Upper lobe of left lung (tissue), 6 donors: ENCODE data around the gene FBXO9. TPM values are rescaled to one million over a fixed set of nuclear protein-coding genes. Genes with fewer than 3 reads are reported as not detected.

Source experiments
- ATAC-seq, 2 donors: fragments of 200-7000 bp; cut with Tn5 transposase; one replicate each; pipeline ENCODE4 v1.9.1; 2022; ENCODE audit warnings: mild to moderate bottlenecking in 2 of 2, moderate library complexity in 2 of 2; ENCODE audit not compliant: low FRiP score in 2 of 2
- DNase-seq, 2 donors: peaks; one replicate each; pipeline ENCODE4 v3.0.0-alpha.2; 2019 to 2020
- H3K27ac ChIP-seq, 4 donors: fragments of 200-600 bp; sonication (generic); one replicate each; pipeline ENCODE4 v1.5.1; 2016 to 2019
- H3K27me3 ChIP-seq, 4 donors: fragments of 200-600 bp; sonication (generic); one replicate each; pipeline ENCODE4 v1.5.1; 2017 to 2019
- H3K36me3 ChIP-seq, 4 donors: fragments of 200-600 bp; sonication (generic); one replicate each; pipeline ENCODE4 v1.5.1; 2016 to 2019
- H3K4me1 ChIP-seq, 4 donors: fragments of 200-600 bp; sonication (generic); one replicate each; pipeline ENCODE4 v1.5.1; 2018 to 2019
- H3K4me3 ChIP-seq, 4 donors: fragments of 200-600 bp; sonication (generic); one replicate each; pipeline ENCODE4 v1.5.1; 2017 to 2019; ENCODE audit warnings: mild to moderate bottlenecking in 2 of 4, moderate library complexity in 1 of 4
- H3K9me3 ChIP-seq, 4 donors: fragments of 200-600 bp; sonication (generic); one replicate each; pipeline ENCODE4 v1.5.1; 2018 to 2019
- EP300 ChIP-seq, 4 donors: sonication (generic); formaldehyde crosslinking; IDR thresholded peaks; one replicate each; pipeline ENCODE4 v1.5.1; 2017; ENCODE audit warnings: antibody characterized with exemption in 4 of 4, control low read depth in 2 of 4
- POLR2A ChIP-seq, 4 donors: fragments of 450-650 bp; IDR thresholded peaks; one replicate each; pipeline ENCODE4 v1.5.1; 2016 to 2017; ENCODE audit warnings: antibody characterized with exemption in 4 of 4, mild to moderate bottlenecking in 2 of 4
- POLR2AphosphoS5 ChIP-seq, 2 donors: sonication (generic); formaldehyde crosslinking; IDR thresholded peaks; one replicate each; pipeline ENCODE4 v1.5.1; 2017; ENCODE audit warnings: antibody characterized with exemption in 2 of 2
- WGBS, 2 donors: methylation state at CpG; one replicate each; pipeline ENCODE4 v1.1.5; 2017 to 2018; 5-methylcytosine and 5-hydroxymethylcytosine counted together
- total RNA-seq, 6 donors: library from RNA; depleted of rRNA in 4 of 6; stranded (reverse); fragments of >200 nt in 4 of 6; gene quantifications; one replicate each; pipeline versions ENCODE4 v1.1.0 to v1.2.1, GENCODE V29; 2016 to 2021
- TF ChIP-seq, protein P1 (sequence below), 6 experiments: fragments of 450-650 bp in 4 of 6; fragments of 200-600 bp in 2 of 6; sonication (generic) in 2 of 6; IDR thresholded peaks; one replicate each; pipeline ENCODE4 v1.5.1; 2016 to 2019; ENCODE audit warnings: antibody characterized with exemption in 6 of 6
- donor health status: DM: no; HTN: no; CAD: no; lungs with moderate emphysema.
- donor health status: DM: no; HTN: yes; CAD: no; lungs with severe emphysema.

Gene FBXO9
- total RNA-seq, 6 donors from 2014 or later, result 56.2 to 98.5 (median 83.0) TPM

DNA sequence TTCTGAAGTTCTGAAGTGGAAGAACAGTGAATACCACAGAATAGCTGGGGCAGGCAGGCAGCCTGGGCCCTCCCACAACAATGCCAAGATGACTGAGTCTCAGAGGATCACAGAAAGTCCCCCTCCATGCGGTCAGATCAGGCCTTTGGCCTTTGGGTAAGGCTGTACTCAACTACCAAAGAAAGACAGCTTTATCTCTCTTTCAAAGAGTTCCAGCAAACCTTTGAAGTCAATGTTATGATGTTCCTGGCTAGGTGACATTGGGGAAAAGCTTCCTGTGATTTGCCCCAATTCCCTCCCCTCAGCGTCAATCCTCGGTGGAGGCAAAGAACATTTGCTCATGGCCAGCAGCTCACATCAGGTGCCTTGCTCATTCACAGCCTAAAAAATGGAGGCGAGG is 10.7 kb upstream of the FBXO9 start:
- ATAC-seq, result no peak

DNA sequence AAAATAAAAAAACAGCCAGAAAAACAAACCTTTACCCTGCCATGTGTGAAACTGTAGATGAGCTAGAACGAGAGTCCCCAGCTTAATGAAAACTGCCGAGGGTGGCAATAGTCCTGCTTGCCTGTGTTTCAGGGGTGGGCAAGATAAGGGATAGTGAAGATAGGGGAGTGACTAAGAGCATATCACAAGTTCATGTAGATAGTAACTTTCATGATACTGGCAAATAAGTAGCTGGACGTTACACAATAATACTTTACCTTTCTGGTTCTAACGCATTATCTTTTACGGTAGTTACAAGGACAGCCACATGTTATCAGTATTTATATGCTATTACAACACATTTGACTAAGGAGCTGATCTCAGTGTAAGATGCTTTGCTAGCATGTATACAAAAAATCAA is 9.3 kb upstream of the FBXO9 start:
- Histone ChIP-seq H3K4me3 (no peak overlapping the region), H3K27me3 (no peaks in the 10 kb centered on the region), H3K4me1 (peaks cover 26 to 44% (median 30%) of the 10 kb centered on the region in 4 donors), H3K9me3 (no peaks in the 10 kb centered on the region), H3K36me3 (no peaks in the 10 kb centered on the region), H3K27ac (peak overlapping the region in 2 of 4 donors; percentile 9 to 20)
- 41 to 48% methylated on average over 5 of the region's 5 CpGs for WGBS, 2 donors
- no peak for ATAC-seq
- TF ChIP-seq POLR2A (IDR thresholded peaks at IDR 0.05) (no peak), EP300 (IDR thresholded peaks at IDR 0.05) (no peak), POLR2AphosphoS5 (IDR thresholded peaks at IDR 0.05) (no peak)
- TF ChIP-seq, protein P1, sequence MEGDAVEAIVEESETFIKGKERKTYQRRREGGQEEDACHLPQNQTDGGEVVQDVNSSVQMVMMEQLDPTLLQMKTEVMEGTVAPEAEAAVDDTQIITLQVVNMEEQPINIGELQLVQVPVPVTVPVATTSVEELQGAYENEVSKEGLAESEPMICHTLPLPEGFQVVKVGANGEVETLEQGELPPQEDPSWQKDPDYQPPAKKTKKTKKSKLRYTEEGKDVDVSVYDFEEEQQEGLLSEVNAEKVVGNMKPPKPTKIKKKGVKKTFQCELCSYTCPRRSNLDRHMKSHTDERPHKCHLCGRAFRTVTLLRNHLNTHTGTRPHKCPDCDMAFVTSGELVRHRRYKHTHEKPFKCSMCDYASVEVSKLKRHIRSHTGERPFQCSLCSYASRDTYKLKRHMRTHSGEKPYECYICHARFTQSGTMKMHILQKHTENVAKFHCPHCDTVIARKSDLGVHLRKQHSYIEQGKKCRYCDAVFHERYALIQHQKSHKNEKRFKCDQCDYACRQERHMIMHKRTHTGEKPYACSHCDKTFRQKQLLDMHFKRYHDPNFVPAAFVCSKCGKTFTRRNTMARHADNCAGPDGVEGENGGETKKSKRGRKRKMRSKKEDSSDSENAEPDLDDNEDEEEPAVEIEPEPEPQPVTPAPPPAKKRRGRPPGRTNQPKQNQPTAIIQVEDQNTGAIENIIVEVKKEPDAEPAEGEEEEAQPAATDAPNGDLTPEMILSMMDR (IDR thresholded peaks at IDR 0.05), result no peak
- no peak for DNase-seq

More for the DNA sequence above, 10.7 kb upstream of the FBXO9 start:
- Histone ChIP-seq H3K4me1 (peaks cover 17 to 31% (median 20%) of the 10 kb centered on the region in 4 donors), H3K27ac (no peak overlapping the region), H3K27me3 (no peaks in the 10 kb centered on the region), H3K36me3 (no peaks in the 10 kb centered on the region), H3K4me3 (no peak overlapping the region), H3K9me3 (no peaks in the 10 kb centered on the region)
- 85 to 91% methylated on average over 4 of the region's 4 CpGs for whole genome bisulfite sequencing, 2 donors
- no peak for DNase-seq
- TF ChIP-seq, protein P1 (IDR thresholded peaks at IDR 0.05), result no peak
- no peak for TF ChIP-seq POLR2A (IDR thresholded peaks at IDR 0.05)
- no peak for TF ChIP-seq EP300 (IDR thresholded peaks at IDR 0.05)
- TF ChIP-seq POLR2AphosphoS5 (IDR thresholded peaks at IDR 0.05), result no peak

DNA sequence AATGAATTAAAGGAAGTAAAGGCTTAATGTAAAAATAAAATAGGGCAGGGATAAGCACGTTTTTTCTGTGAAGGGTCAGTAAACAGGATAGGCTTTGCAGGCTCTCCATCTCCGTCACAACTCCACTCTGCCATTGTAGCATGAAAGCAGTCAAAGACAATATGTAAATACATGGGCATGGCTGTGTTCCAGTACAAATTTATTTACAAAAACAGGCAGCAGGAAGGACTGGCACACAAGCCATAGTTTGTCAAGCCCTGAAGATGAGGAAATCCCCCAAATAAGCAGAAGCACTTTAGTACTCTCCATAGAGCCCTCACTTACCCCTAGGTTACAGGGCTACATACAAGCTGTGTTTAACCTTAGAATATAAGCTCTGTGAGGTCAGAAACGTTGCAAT is 8.9 kb upstream of the FBXO9 start:
- no peaks in the 10 kb centered on the region for H3K36me3 ChIP-seq
- H3K4me3 ChIP-seq, result no peak overlapping the region
- H3K27me3 ChIP-seq, result no peaks in the 10 kb centered on the region
- TF ChIP-seq EP300 (IDR thresholded peaks at IDR 0.05) (no peak), POLR2A (IDR thresholded peaks at IDR 0.05) (no peak), POLR2AphosphoS5 (IDR thresholded peaks at IDR 0.05) (no peak)
- TF ChIP-seq, protein P1 (IDR thresholded peaks at IDR 0.05), result no peak
- DNase-seq, result no peak
- H3K9me3 ChIP-seq, result no peaks in the 10 kb centered on the region
- no peak for ATAC-seq
- H3K27ac ChIP-seq, result peak overlapping the region in 1 of 4 donors; percentile 9
- WGBS, 2 donors, result 31 to 33% methylated on average over 3 of the region's 3 CpGs
- peaks cover 26 to 47% (median 30%) of the 10 kb centered on the region in 4 donors for H3K4me1 ChIP-seq

DNA sequence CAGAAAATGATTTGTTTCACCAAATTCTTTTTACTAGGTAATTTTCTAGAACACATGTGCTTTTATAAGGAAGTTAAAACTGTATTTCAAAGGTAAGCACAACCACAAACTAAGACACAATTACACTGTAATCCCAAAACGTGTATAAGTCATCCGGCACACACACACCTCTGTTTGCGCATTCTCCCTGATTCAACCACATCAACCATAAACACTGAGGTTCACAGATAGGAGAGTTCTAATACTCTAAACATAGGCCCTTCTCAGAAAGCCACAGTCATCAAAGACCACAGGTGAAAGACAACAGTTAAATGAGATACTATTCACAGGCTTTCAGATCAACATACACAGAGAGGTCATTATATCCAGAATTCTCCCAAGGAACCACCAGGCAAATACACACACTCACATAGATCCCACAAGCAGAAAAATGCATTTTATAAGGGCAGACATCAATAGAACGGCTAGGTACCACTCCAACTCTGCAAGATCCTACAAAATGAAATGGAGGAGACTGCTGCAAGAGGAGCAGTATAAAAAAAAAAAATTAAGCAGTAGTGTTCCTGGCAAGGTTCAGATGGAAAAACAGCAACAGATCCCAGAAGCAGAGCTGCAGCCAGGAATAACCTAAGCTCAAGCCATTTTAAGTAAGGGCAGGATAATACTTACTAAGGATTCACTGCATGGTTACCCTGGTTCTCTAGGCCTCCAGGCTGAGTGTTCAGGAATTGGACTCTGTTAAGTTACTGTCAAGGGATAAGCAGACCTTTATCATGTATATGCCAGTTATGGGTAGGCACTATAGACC is 6.6 kb upstream of the FBXO9 start:
- 85% methylated on average over 4 of the region's 4 CpGs for WGBS, 2 donors
- no peak overlapping the region for H3K4me3 ChIP-seq
- H3K4me1 ChIP-seq, result peaks cover 26 to 53% (median 35%) of the 10 kb centered on the region in 4 donors
- no peak for TF ChIP-seq POLR2AphosphoS5 (IDR thresholded peaks at IDR 0.05)
- no peak for TF ChIP-seq POLR2A (IDR thresholded peaks at IDR 0.05)
- TF ChIP-seq, protein P1 (IDR thresholded peaks at IDR 0.05), result no peak
- no peak for TF ChIP-seq EP300 (IDR thresholded peaks at IDR 0.05)
- ATAC-seq (no peak), DNase-seq (no peak)
- no peaks in the 10 kb centered on the region for H3K27me3 ChIP-seq
- H3K27ac ChIP-seq, result no peak overlapping the region
- no peaks in the 10 kb centered on the region for H3K36me3 ChIP-seq
- H3K9me3 ChIP-seq, result no peaks in the 10 kb centered on the region
